ENCODE results near the gene KRT8. TPM values are rescaled to one million over a fixed set of nuclear protein-coding genes. Genes with fewer than 3 reads are reported as not detected.
A peak's percentile ranks its signal among the peaks of the same experiment; 100 is the strongest.

Gene KRT8
- total RNA-seq, 1 experiment from 2014 or later, result 3,725 TPM

DNA sequence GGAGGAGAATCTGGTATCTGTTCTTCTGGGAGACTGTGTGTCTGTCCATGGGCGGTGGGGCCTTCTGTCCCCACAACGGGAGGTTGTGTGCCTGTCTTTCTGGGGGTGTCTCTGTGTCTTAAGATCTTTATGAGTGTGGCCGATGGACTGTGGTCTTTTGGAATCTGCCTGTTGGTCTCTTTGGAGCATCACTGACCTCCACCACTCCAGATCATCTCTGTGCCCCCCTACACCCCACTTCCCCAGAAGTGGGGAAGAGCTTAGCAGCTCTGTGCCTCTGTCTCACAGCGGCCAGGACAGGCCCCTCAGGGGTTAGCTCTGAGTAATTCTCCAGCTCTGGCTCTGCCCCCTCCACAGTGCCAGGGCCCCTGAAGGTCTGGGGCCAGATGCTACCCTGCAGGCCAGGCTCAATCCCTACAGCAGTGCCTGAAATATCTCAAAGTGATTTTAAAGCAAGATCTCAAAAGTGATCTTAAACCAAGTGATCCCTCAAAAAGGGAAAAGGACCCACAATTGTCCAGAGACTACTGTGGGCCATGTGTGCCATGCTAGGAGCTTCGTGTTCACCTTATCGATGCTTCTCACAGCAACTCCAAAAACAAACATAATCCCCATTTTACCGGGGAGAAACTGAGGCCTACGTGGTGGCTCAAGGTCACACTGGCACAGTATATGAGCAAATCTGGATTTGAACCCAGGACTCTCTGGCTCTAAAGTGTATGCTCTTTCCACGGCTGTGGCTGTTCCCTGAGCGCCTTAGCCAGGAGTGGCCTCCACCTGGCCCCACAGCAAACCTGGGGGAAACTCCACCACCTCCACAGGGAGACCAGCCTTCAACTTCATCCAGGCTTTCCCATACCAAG, 30.1 kb downstream of the KRT8 start:
- DNase-seq, result no peak
- Histone ChIP-seq H3K9me3 (no peaks in the 10 kb centered on the region), H3K4me3 (ENCODE audit: low read depth, low read length) (peak overlapping the region; percentile 49), H3K27me3 (replicated peaks; ENCODE audit: control insufficient read depth, insufficient read depth, low read length) (no peaks in the 10 kb centered on the region), H3K36me3 (ENCODE audit: control insufficient read depth, insufficient read depth, low read length) (no peaks in the 10 kb centered on the region; the same call in 1 of the 2 replicates), H3K4me1 (peaks cover 43% of the 10 kb centered on the region)
- ChIA-PET CTCF (interaction anchor here (0.5 to 1.1 kb wide), 3 partner anchors 9 to 71 kb away, joined by 3 read pairs; no protein-coding TSS in a partner anchor), POLR2A (interaction anchor here (1.0 kb wide), 1 partner anchor 106 kb away, joined by 6 read pairs; no protein-coding TSS in a partner anchor)
- peak overlapping the region; percentile 80 for H3K4me3 Mint-ChIP-seq (ENCODE audit: unreplicated experiment)
- H3K27ac Mint-ChIP-seq (ENCODE audit: unreplicated experiment), result peak overlapping the region; percentile 76
- intact Hi-C loops (cut with micrococcal nuclease; ENCODE audit: unreplicated experiment), result loop anchor here (5.0 kb wide), 1 partner anchor 733 kb away; no protein-coding TSS in a partner anchor
- H3K4me1 Mint-ChIP-seq (ENCODE audit: low read depth, unreplicated experiment), result peaks cover 33% of the 10 kb centered on the region
- TF ChIP-seq, protein P1, sequence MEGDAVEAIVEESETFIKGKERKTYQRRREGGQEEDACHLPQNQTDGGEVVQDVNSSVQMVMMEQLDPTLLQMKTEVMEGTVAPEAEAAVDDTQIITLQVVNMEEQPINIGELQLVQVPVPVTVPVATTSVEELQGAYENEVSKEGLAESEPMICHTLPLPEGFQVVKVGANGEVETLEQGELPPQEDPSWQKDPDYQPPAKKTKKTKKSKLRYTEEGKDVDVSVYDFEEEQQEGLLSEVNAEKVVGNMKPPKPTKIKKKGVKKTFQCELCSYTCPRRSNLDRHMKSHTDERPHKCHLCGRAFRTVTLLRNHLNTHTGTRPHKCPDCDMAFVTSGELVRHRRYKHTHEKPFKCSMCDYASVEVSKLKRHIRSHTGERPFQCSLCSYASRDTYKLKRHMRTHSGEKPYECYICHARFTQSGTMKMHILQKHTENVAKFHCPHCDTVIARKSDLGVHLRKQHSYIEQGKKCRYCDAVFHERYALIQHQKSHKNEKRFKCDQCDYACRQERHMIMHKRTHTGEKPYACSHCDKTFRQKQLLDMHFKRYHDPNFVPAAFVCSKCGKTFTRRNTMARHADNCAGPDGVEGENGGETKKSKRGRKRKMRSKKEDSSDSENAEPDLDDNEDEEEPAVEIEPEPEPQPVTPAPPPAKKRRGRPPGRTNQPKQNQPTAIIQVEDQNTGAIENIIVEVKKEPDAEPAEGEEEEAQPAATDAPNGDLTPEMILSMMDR (IDR thresholded peaks at IDR 0.05; ENCODE audit: insufficient read depth in 1 of 2, low read depth in 1 of 2, low read length in 1 of 2, severe bottlenecking in 1 of 2, unreplicated experiment in 1 of 2), result no peak
- H3K9me3 Mint-ChIP-seq (ENCODE audit: unreplicated experiment), result no peaks in the 10 kb centered on the region
- H3K36me3 Mint-ChIP-seq (ENCODE audit: insufficient read depth, unreplicated experiment), result no peaks in the 10 kb centered on the region
- BruUV-seq (replicated peaks), result TSS peak; percentile 86
- no peaks in the 10 kb centered on the region for H3K27me3 Mint-ChIP-seq (ENCODE audit: insufficient read depth, unreplicated experiment)

DNA sequence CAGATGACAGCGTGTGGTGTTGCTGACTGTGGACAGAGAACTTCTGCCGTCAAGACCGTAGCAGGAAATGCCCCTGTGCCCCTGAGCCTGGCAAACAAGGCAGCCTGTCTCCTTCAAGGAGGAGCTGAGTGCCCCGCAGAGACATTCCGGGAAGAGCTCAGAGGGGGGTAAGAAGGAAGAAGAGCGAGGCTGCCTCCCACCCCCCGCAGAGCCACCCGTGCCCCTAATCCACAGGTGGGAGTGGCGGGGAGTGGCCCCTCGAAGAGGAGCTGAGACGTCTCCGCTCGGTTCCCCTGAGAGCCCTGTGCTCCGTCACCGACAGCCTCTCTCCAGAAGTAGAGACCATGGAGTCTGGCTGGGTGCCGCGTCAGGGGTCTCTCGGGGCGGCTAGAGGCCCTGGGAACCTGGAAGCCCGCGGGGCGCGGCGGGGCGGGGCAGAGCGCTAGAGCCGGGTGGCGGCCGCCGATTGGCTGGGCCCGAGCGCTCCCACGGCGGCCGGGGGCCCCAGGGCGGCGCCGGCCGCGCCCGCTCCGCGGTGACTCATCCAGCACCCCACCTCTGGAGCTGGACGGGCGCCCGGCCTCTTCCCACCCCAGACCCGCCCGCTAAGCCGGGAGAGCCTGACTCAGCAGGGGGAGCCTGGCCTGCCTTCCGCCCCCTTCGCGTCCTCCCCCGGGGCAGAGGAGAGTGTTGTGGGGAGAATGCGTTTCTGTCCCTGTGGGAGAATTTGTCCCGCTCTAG, 30.9 kb downstream of the KRT8 start:
- BruUV-seq (replicated peaks), result TSS peak; percentile 86

More for the DNA sequence above, 30.9 kb downstream of the KRT8 start:
- no peaks in the 10 kb centered on the region for H3K27me3 ChIP-seq (replicated peaks; ENCODE audit: control insufficient read depth, insufficient read depth, low read length)
- no peaks in the 10 kb centered on the region; the same call in 1 of the 2 replicates for H3K36me3 ChIP-seq (ENCODE audit: control insufficient read depth, insufficient read depth, low read length)
- Mint-ChIP-seq H3K4me1 (ENCODE audit: low read depth, unreplicated experiment) (peaks cover 32% of the 10 kb centered on the region), H3K4me3 (ENCODE audit: unreplicated experiment) (peak overlapping the region; percentile 80), H3K36me3 (ENCODE audit: insufficient read depth, unreplicated experiment) (no peaks in the 10 kb centered on the region), H3K9me3 (ENCODE audit: unreplicated experiment) (no peaks in the 10 kb centered on the region), H3K27ac (ENCODE audit: unreplicated experiment) (peak overlapping the region; percentile 76), H3K27me3 (ENCODE audit: insufficient read depth, unreplicated experiment) (no peaks in the 10 kb centered on the region)
- TF ChIP-seq, protein P1 (IDR thresholded peaks at IDR 0.05; ENCODE audit: insufficient read depth in 1 of 2, low read depth in 1 of 2, low read length in 1 of 2, severe bottlenecking in 1 of 2, unreplicated experiment in 1 of 2), result no peak
- ChIA-PET POLR2A (interaction anchor here (1.0 kb wide), 1 partner anchor 107 kb away, joined by 6 read pairs; no protein-coding TSS in a partner anchor), CTCF (interaction anchor here (0.5 to 1.1 kb wide), 4 partner anchors 8 to 180 kb away, joined by 3 to 7 read pairs (median 3); no protein-coding TSS in a partner anchor)
- DNase-seq, result peak; percentile 70 to 71
- no peaks in the 10 kb centered on the region for H3K9me3 ChIP-seq
- peaks cover 43% of the 10 kb centered on the region for H3K4me1 ChIP-seq
- intact Hi-C loops (cut with micrococcal nuclease; ENCODE audit: unreplicated experiment), result loop anchor here (5.0 kb wide), 1 partner anchor 732 kb away; no protein-coding TSS in a partner anchor
- H3K4me3 ChIP-seq (ENCODE audit: low read depth, low read length), result peak overlapping the region; percentile 49
